Activated naive CD4-positive, alpha-beta T cell treated with Interleukin-2 at 50 U/mL for 16 hours (primary cell): Measurements from ENCODE around the gene PERM1.
"Not testable (repeated sequence)": the region's sequence is repeated elsewhere in the genome, so short reads cannot be mapped to it uniquely, and the experiment has no call there.

Experiments
- DNase-seq: peaks from one replicate; pipeline ENCODE4 v3.0.0-alpha.2; 2020

Gene PERM1

DNA sequence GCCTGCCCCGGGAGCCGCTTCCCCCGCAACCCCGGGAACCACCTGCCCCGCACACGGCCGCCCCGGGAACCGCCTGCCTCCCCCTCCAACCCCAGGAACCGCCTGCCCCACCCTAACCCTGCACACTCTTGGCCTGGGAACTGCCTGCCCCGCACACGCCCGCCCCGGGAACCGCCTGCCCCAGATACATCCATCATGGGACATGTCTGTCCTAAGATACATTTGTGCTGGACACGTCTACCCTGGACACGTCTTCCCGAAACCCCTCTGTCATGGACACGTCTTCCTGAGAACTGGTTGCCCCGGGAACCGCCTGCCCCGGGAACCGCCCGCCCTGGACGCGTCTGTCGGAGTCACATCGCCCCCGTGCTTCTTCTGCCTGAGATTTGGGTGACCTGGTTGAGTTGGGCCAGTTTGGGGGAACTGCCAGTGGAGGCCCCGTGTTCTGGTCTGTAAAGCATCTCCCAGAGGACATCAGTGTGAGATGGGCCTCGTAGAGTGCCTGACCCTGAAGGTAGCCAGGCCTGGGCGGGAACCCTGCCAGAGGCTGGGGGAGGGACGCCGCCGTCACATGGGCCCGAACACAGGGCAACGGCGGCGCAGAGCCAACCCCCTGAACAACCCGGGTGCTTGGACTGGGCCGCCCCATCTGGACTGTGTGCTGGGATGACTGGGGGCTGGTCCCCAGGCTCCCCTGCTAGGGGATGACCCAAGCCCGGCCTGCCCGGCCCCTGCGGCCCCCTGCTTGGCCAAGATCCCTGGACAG, 3.6 kb downstream of the PERM1 start:
- no peak for DNase-seq

DNA sequence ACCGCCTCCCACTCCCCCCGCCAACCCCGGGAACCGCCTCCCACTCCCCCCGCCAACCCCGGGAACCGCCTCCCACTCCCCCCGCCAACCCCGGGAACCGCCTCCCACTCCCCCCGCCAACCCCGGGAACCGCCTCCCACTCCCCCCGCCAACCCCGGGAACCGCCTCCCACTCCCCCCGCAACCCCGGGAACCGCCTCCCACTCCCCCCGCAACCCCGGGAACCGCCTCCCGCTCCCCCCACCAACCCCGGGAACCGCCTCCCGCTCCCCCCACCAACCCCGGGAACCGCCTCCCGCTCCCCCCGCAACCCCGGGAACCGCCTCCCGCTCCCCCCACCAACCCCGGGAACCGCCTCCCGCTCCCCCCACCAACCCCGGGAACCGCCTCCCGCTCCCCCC, 5.1 kb downstream of the PERM1 start:
- DNase-seq = not testable (repeated sequence)

DNA sequence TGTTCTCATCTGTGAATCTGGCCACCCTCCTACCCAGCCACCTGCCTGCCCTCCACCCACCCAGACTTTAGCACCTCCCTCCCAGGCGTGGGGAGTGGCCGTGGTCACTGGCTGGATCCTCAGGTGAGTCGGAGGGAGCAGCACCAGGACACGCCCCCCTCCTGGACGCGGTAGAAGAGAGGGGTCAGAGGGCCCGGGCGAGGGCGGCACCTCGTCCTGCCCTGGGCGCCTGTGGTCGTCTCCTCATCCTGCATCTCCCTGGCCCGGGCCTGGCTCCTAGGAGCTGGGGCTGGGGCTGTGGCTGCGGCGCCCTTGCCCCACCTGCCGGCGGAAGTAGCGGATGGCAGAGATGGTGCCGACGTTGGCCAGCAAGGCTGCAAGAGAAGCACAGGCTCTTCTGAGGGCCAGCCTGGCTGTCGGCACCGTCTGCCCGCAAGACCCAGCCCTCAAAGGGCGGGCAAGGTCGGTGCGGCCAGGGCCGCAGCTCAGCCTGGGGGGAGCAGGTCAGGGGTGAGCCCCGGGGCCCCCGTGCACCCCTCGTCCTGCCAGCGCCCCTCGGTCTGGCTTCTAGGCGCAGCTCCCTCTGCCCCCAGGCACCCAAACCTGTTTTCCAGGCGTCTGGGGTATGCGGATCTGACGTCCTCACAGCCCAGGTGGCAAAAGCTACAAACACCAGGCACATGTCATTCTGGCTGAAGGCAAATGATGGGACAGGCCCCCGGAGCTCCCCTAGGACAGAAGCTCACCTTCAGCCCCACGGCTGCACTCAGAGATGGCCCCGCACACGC, 5.8 kb downstream of the PERM1 start:
- peak; percentile 56 for DNase-seq

DNA sequence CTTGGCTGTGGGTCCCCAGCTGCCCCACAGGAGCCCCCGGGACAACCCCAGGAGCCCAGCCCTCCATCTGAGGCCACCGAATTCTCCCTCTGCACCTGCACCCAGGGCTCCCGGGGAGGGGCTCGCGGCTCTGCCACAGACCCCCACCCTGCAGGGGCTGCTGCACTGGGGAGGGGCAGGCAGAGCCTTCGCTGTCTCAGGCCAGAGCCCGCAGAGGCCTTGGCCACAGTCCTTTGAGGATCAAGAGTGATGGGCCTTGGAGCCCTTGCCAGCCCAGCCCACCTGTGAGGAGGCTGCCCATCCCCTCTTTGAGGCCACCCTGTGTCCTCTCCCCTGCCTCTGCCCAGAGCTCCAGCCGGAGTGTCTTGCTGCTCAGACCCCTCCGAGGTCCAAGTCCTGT, 6.5 kb downstream of the PERM1 start:
- DNase-seq = no peak

DNA sequence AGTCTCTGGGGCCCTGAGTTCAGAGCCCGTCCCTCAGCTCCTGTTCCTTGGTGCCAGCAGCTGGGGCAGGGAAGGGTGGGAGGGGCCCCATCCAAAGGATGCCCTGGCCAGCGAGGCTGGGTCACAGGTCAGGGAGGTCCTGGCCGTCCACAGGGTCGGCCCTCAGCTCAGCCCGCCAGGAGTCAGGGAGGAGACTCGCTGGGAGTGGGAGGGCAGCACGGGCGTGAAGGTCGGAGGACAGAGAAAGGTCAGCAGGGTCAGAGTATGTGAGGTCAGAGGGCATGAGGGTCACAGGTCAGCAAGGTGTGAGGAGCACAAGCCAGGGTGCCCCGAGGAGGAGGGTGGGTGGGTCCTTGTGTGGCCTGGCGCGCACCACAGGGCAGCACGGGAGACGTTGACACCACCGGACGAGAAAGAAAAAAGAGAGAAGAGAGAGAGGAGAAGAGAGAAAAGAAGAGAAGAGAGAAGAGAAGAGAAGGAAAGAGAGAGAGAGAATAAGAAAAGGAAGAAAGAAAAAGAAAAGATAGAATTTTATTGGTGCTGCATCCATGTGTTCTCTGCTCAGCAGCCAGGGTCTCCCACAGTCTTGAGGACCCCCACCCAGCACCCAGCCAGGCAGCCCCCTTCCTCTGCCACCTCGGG, 7.1 kb downstream of the PERM1 start:
- no peak for DNase-seq

DNA sequence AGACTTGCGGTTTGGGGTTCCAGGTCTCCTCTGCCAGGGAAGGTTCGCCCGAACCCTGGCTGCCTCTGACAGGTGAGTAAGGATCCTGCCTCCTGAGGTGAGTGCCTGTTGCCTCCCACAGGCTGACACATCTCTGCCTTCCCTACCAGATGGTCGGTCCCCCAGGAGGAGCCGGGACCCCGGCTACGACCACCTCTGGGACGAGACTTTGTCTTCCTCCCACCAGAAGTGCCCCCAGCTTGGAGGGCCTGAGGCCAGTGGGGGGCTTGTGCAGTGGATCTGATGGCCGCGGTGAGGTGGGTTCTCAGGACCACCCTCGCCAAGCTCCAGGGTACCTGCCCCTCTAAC, 7.6 kb downstream of the PERM1 start:
- DNase-seq = no peak

DNA sequence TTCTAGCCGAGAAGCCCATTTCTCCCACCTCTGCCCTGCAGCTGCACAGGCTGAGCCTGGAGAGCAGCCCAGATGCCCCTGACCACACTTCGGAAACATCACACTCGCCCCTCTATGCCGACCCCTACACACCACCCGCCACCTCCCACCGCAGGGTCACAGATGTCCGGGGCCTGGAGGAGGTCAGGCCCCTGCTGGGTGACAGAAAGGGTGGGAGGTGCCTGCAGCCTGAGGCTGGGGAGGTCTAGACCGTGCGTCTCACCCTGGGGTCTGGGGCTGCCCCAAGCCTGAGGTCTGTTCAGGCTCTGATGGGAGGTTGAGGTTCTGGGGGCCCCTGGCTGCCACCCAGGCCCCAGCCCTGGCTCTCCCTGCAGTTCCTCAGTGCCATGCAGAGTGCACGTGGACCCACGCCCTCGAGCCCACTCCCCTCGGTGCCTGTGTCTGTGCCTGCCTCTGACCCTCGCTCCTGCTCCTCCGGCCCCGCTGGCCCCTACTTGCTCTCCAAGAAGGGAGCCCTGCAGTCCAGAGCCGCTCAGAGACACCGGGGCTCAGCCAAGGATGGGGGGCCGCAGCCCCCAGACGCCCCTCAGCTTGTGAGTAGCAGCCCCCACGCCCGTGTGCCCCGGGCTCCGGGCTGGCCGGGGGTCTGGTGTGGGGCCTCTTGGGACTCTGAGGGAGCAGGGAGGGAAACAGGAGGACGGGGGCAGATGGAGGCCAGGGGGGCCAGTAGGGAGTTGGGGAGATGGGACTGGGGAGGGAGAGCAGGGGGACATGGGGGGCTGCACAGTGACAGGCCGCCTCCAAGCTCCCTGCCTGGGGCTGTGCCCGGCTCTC, 8.2 kb downstream of the PERM1 start:
- DNase-seq = no peak

DNA sequence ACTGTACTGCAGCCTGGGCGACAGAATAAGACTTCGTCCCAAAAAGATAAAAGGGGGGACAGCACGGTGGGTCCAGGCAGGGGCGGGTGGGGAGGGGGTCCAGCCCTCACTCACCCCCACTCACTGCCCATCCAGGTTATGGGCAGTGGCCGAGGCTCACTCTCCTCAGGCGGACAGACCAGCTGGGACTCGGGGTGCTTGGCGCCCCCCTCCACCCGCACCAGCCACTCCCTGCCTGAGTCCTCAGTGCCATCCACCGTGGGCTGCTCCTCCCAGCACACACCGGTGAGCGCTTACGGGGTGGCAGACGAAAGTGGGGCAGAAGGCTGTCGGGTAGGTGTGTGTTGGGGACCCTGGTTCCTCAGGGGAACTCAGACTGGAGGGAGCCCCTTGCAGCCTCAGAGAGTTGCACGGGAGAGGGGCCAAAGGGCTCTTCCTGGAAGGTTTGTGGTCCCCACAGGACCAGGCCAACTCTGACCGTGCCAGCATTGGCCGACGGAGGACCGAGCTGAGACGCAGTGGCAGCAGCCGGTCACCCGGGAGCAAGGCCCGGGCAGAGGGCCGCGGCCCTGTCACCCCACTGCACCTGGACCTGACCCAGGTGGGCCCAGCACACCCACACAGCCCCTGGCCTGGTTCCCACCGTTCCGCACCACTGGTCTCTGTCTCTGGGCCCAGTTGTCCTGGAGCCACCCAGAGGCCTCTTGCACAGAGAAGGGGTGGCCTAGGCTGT, 9.0 kb downstream of the PERM1 start:
- no peak for DNase-seq

DNA sequence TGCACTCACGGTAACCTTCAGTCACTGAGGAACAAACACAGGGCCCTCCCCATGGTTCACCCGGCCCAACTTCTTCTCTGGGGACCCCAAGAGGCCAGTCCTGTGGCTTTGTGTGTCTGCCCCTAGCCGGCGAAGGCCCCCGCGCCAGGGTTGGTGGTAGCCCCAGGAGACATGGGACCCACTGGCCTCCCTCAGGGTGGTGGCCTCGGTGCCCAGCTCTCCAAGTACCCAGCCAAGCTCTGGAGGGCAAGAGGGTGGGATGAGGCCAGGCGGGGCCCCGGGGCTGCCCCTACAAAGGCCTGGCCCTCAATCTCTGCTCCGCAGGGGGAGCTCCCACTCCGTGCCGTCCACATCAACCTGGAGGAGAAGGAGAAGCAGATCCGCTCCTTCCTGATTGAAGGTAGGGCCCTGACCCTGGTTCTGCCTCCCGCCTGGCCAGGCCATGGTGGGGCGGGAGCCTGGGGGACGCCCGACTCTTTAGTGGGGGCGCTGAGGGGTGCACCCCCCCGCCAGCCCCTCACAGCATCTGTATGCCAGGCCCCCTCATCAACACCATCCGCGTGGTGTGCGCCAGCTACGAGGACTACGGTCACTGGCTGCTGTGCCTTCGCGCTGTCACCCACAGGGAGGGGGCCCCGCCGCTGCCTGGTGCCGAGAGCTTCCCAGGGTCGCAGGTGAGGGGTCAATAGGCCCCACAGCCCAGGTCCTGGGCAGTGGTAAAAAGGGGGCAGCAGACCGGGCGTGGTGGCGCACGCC, 10.0 kb downstream of the PERM1 start:
- no peak for DNase-seq

DNA sequence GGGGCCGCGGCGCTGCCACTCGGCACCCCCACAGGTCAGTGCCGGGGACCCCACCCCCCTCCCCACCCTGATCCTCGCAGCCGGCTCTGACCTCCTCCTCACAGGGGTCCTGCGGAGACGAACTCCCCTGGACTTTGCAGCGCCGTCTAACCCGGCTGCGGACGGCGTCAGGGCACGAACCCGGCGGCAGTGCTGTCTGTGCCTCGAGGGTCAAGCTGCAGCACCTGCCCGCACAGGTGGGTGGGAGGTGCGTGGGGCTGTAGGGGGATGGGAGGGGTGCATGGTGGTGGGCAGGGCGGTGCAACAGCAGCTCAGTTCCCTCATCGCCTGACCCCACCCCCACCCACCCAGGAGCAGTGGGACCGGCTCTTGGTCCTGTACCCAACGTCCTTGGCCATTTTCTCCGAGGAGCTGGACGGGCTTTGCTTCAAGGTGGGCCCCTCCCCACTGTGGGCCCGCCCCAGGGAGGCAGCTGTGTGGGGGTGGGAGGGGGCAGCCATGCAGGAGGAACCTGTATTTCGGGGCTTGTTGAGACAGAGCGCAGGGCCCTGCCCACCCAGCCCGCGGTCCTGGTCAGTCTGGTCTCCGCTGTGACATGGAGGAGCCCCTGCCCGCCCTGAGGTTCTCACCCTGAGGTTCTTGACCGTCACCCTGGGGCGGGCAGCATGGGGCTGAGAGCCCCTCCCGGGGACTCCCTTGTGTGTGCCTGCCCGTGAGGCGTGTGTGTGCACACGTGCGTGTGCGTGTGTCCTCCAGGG, 10.7 kb downstream of the PERM1 start:
- no peak for DNase-seq

DNA sequence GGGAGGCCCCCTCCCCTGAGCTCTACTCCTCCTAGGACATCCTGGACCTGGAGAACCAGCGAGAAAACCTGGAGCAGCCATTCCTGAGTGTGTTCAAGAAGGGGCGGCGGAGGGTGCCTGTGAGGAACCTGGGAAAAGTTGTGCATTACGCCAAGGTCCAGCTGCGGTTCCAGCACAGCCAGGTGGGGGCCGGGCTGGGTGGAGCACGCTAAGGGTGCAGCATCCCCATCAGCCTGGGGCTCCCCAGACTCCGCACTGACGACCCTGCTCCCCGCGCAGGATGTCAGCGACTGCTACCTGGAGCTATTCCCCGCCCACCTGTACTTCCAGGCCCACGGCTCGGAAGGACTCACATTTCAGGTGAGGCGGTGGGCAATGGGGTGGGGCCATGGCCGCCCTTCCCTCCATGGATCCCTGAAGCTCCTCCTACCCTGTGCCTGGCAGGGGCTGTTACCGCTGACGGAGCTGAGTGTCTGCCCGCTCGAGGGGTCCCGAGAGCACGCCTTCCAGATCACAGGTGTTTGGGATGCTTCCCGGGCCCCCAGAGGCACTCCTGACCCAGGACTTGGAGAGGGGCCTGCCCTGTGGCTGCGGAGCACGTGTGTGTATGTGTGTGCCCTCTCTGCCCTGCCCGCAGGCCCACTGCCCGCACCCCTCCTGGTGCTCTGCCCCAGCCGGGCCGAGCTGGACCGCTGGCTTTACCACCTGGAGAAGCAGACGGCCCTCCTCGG, 11.5 kb downstream of the PERM1 start:
- no peak for DNase-seq

DNA sequence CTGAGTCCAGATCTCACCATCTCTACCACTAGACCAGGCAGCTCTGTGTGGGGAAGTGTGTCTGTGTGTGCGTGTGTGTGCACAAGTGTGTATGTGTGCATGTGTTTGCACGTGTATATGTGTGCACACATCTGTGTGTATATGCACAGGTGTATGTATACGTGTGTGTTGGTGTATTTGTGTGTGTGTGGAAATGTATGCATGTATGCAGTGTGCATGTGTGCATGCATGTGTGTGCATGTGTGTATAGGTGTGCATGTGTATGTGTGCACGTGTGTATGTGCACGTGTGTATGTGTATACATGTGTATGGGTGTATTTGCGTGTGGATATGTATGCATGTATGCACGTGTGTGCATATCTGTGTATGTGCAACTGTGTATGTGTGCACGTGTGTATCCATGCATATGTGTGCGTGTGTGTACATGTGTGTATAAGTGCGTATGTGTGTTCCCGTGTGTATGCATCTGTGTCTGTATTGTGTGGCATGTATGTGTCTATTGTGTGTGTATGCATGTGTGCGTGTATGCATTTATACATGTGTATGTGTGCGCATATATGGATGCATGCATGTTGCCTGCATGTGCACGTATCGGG, 12.5 kb downstream of the PERM1 start:
- DNase-seq = no peak

DNA sequence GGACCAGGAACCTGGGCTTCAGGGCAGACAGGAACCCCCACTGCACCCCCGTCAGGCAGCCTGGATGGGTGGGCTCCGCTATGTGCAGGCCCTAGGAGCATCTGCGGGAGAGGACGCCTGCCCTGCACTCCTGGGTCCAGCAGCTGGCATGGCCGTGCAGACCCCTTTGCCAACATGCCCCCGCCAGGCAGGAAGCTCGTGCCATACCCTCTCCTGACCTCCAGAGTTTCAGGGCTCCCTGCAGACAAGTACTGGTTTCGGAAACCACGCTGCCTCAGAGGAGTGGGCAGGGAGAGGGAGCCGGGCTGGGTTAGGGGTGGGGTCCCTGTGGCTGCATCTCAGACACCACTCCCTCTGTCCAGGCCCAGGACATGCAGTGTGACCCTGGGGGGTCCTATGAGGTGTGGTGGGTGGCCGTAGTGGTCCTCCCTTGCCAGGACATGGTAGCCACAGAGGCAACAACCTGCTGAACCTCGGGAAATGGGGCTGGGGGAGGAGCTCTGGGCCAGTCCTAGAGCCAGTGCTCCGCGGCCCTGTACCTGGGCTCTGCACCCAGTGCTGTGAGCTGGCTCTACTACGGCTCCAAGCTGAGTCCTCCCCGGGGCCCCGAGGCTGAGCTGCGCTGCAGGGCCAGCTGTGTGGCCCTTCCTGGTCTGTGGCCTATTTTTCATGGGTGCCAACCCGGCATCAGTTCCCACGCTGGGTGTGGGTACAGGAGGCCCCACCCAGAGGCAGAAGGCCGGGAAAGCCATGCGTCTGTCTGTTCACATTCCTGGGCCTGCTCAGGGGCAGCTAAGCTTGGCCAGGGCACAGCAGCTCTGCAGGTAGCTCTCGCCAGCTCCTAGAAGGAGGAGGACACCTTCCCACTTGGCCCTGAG, 14.2 kb downstream of the PERM1 start:
- DNase-seq = no peak

DNA sequence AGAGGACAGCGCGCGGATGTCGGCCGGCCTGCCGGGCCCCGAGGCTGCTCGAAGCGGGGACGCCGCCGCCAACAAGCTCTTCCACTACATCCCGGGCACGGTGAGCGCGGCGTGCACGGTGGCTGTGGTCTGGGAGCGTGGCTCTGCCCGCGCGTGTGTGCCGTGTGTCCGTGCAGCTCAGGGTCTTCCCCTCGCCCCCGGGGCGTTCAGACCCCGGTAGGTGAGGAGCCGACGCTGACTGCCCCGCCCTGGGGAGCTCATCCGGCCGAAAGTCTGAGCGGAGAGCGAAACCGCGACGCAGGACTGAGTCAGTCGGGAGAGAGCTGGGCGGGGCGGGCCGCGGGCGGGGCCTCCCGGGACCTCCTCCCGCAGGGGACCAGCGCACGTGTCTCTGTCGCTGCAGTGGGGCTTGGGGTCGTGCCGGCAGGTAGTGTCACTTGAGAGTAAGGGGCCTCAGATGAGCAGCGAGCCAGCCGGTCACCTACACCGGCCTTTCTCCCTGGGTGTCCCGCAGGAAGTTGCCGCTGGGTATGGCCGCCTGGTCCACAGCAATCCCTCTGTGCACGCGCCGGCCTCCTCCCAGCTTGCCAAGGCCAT, 15.1 kb downstream of the PERM1 start:
- DNase-seq = peak; percentile 86

DNA sequence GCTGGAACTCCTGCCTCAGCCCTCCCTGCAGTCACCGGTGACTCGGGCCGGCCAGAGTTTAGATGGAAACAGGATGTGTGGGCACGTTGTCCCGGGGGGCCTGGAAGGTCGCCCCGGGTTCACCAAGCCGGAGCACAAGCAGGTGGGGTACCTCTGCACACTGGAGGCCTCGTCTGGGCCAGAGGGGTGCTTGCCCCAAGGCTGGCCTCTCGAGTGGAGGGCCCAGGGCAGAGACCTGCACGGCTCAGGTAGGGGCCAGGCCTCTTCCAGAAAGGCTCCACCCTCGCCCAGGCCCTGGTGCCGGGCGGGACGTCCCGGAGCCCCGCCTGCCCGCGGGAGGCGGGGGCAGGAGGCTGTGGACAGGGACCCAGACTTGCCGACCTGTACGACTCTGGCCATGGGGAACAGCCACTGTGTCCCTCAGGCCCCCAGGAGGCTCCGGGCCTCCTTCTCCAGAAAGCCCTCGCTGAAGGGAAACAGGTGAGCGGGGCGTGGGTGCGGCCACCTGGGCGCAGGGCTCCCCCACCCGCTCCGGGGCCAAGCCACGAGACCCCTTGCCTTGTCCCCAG, 15.7 kb downstream of the PERM1 start, which contains the start of gene PLEKHN1:
TSS of gene PLEKHN1 (plus strand) at position 348 of the 569 bp plus-strand sequence. CDS start at position 398, 50 bp downstream.
- peak; percentile 28 for DNase-seq

DNA sequence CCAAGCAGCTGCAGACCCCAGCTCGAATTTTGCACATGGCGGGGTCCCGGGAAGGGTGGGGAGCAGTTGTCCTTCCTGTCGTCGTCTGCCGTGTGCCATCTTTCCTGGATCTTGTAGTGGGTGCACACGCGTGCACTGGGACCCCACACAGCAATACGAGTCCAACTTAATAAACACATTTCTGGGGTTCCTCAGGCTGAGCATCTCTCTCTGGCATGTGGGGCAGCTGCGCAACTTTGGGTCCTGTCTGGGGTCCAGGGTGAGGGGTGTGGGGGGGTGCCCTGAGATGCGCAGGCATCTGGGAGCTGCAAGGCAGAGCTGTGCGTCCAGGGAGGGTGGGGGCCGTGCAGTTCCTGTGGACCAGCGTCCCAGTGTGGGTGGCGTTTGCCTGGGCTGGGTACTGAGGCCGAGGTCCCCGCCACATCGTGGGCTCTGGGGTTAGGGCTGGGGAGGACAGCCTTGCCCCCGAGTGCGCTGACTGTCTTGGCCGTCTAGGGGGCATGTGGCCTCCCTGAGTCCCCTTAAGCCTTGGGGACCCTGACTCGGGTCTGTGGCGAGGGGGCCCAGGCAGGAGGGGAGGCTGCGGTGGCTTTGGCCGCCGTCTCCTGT, 16.3 kb downstream of the PERM1 start:
- DNase-seq = no peak
